Right atrium auricular region (tissue), 2 donors: ENCODE measurements around the gene TPO. TPM values are rescaled to one million over a fixed set of nuclear protein-coding genes. Genes with fewer than 3 reads are reported as not detected.
A peak's percentile ranks its signal among the peaks of the same experiment; 100 is the strongest.
"Not testable (repeated sequence)": the region's sequence is repeated elsewhere in the genome, so short reads cannot be mapped to it uniquely, and the experiment has no call there.

Experiments used
- DNase-seq: peaks from one replicate; pipeline ENCODE4 v3.0.0-alpha.2; 2019; ENCODE audit warnings: low spot score
- H3K27ac ChIP-seq, 2 donors: fragments of 200-600 bp; sonication (generic); 1 replicate in 1 of 2; 2 replicates in 1 of 2; pipeline ENCODE4 v1.5.1; 2016 to 2019
- H3K27me3 ChIP-seq, 2 donors: fragments of 200-600 bp; sonication (generic); one replicate each; pipeline versions ENCODE4 v1.5.1 to v1.6.0; 2017 to 2019
- H3K36me3 ChIP-seq: fragments of 200-600 bp; sonication (generic); one replicate; pipeline ENCODE4 v1.5.1; 2016
- H3K4me1 ChIP-seq, 2 donors: fragments of 200-600 bp; sonication (generic); one replicate each; pipeline versions ENCODE4 v1.5.1 to v1.6.0; 2017 to 2019
- H3K4me3 ChIP-seq, 2 donors: fragments of 200-600 bp; sonication (generic); 1 replicate in 1 of 2; 2 replicates in 1 of 2; pipeline ENCODE4 v1.5.1; 2017 to 2019; ENCODE audit warnings: mild to moderate bottlenecking in 1 of 2, moderate library complexity in 1 of 2
- H3K9me3 ChIP-seq, 2 donors: fragments of 200-600 bp; sonication (generic); one replicate each; pipeline ENCODE4 v1.5.1; 2019
- total RNA-seq, 2 donors: library from RNA; depleted of rRNA; stranded (reverse); fragments of >200 nt; gene quantifications; one replicate each; pipeline ENCODE4 v1.1.0, GENCODE V29; 2016
- TF ChIP-seq, protein P1 (sequence below), 2 donors: fragments of 200-600 bp; sonication (generic); IDR thresholded peaks; one replicate each; pipeline ENCODE4 v1.5.1; 2019; ENCODE audit warnings: antibody characterized with exemption in 2 of 2

The TPO gene
- total RNA-seq, 2 donors from 2014 or later: 0.08 to 2.7 TPM

DNA sequence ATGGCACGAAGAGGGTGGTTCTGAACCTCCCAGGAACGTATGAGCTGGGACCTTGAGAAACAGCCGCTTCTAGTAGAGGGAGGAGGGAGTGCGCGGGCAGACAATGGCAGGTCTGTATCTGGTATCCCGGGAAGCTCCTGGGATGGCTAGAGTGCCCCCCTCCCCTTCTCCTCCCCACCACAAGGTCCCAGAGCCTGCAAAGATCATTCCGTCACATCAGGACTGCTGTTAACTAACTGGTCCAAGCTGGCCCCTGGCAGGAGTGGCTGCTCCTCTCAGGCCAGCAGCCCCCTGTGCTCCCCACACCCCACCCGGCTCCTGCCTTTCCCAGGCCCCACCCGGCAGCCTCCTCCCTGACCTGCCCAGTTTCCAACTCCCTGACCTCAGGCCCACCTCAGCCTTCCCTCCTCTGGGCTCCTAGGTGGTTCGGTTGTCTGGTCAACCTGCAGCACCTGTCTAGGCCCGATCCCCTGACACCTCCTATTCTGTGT, 75.0 kb downstream of the TPO start:
- H3K4me3 ChIP-seq: no peak overlapping the region
- no peak for DNase-seq
- H3K4me1 ChIP-seq: no peaks in the 10 kb centered on the region
- TF ChIP-seq, protein P1, sequence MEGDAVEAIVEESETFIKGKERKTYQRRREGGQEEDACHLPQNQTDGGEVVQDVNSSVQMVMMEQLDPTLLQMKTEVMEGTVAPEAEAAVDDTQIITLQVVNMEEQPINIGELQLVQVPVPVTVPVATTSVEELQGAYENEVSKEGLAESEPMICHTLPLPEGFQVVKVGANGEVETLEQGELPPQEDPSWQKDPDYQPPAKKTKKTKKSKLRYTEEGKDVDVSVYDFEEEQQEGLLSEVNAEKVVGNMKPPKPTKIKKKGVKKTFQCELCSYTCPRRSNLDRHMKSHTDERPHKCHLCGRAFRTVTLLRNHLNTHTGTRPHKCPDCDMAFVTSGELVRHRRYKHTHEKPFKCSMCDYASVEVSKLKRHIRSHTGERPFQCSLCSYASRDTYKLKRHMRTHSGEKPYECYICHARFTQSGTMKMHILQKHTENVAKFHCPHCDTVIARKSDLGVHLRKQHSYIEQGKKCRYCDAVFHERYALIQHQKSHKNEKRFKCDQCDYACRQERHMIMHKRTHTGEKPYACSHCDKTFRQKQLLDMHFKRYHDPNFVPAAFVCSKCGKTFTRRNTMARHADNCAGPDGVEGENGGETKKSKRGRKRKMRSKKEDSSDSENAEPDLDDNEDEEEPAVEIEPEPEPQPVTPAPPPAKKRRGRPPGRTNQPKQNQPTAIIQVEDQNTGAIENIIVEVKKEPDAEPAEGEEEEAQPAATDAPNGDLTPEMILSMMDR (IDR thresholded peaks at IDR 0.05): no peak
- H3K27me3 ChIP-seq: no peaks in the 10 kb centered on the region
- no peaks in the 10 kb centered on the region for H3K9me3 ChIP-seq
- no peaks in the 10 kb centered on the region for H3K36me3 ChIP-seq
- H3K27ac ChIP-seq: no peak overlapping the region

DNA sequence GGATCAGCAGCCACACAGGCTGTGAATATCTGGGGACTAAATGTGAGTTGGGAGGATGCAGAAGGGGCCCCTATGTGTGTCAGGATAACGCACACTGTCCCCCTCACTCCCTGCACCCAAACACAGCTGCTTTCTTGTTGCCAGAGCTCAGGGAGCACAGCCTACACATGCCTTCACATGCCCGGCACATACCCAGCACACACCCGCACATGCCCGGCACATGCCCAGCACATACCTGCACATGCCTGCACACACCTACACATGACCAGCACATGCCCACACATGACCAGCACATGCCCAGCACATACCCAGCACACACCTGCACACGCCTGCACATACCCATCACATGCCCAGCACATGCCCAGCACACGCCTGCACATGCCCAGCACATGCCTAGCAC, 75.6 kb downstream of the TPO start:
- H3K4me1 ChIP-seq: no peaks in the 10 kb centered on the region
- H3K4me3 ChIP-seq: no peak overlapping the region
- H3K36me3 ChIP-seq: no peaks in the 10 kb centered on the region
- H3K27me3 ChIP-seq: no peaks in the 10 kb centered on the region
- no peaks in the 10 kb centered on the region for H3K9me3 ChIP-seq
- H3K27ac ChIP-seq: no peak overlapping the region
- TF ChIP-seq, protein P1 (IDR thresholded peaks at IDR 0.05): no peak
- DNase-seq: peak; percentile 26

DNA sequence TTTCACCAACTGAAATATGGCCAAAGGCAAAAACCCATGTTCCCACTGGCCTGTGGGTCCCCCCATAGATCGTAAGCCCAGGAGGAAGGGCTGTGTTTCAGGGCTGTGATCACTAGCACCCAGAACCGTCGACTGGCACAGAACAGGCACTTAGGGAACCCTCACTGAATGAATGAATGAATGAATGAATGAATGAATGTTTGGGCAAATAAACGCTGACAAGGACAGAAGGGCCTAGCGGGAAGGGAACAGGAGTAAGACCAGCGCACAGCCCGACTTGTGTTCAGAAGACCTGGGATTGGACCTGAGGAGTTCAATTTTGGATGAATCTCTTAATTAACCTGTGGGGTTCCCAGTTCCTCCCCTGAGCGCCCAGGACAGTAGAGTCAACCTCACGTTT, 76.2 kb downstream of the TPO start:
- Histone ChIP-seq H3K9me3 (no peaks in the 10 kb centered on the region), H3K4me3 (no peak overlapping the region), H3K27me3 (no peaks in the 10 kb centered on the region), H3K4me1 (no peaks in the 10 kb centered on the region), H3K27ac (no peak overlapping the region), H3K36me3 (no peaks in the 10 kb centered on the region)
- peak; percentile 26 for DNase-seq
- TF ChIP-seq, protein P1 (IDR thresholded peaks at IDR 0.05): no peak

DNA sequence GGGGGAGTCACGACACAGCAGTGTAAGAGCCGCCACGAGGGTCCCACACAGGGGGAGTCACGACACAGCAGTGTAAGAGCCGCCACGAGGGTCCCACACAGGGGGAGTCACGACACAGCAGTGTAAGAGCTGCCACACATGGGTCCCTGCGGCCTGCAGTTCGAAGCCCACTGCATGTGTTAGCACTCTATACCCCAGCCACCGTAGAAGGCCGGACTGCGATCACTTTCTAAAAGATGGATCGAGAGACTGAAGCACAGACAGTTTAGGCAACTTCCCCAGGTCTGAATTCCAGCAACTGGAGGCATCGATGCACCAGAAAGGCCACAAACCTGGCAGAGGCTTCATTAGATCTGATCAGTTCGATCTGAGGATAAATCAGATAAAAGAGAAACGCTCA, 77.1 kb downstream of the TPO start:
- H3K4me1 ChIP-seq, H3K9me3 ChIP-seq, DNase-seq, H3K4me3 ChIP-seq, H3K27me3 ChIP-seq, H3K27ac ChIP-seq, H3K36me3 ChIP-seq: not testable (repeated sequence)

DNA sequence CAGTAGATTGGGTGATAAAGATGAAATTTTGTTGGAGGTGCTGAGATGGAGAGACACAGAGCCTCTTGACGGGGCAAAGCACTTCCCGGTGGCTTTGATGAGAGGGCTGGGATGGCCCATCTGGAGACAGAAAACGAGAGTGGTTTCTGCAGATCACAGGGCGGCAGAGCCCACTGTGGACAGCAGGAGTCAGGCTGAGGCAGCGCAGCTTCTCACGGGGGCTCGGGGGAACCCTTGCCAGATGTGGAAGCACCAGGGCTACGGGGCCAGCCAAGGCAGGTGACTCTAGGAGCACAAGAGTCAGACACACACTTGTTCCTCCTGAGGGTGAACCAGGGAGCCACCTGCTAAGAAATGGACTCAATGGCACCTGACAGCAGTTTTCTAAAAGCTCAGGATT, 78.5 kb downstream of the TPO start:
- no peaks in the 10 kb centered on the region for H3K9me3 ChIP-seq
- H3K36me3 ChIP-seq: no peaks in the 10 kb centered on the region
- TF ChIP-seq, protein P1 (IDR thresholded peaks at IDR 0.05): no peak
- no peak overlapping the region for H3K4me3 ChIP-seq
- no peak overlapping the region for H3K27ac ChIP-seq
- H3K4me1 ChIP-seq: no peaks in the 10 kb centered on the region
- H3K27me3 ChIP-seq: no peaks in the 10 kb centered on the region
- no peak for DNase-seq

DNA sequence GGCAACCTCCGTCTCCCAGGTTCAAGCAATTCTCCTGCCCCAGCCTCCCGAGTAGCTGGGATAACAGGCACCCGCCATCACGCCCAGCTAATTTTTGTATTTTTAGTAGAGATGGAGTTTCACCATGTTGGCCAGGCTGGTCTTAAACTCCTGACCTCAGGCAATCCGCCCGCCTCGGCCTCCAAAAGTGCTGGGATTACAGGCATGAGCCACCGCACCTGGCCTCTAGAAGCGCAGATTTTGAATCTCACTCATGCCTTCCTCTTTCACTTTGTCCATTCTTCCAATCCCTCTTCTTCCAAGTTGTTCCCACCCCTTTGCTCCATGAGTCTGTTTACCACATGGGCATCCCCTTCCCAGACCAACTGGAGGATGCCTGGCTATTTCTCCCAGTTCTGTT, 79.0 kb downstream of the TPO start:
- H3K27me3 ChIP-seq, H3K9me3 ChIP-seq, H3K36me3 ChIP-seq, DNase-seq, H3K4me1 ChIP-seq, H3K4me3 ChIP-seq: not testable (repeated sequence)
- H3K27ac ChIP-seq: peak overlapping the region in 1 of 2 donors; percentile 52

DNA sequence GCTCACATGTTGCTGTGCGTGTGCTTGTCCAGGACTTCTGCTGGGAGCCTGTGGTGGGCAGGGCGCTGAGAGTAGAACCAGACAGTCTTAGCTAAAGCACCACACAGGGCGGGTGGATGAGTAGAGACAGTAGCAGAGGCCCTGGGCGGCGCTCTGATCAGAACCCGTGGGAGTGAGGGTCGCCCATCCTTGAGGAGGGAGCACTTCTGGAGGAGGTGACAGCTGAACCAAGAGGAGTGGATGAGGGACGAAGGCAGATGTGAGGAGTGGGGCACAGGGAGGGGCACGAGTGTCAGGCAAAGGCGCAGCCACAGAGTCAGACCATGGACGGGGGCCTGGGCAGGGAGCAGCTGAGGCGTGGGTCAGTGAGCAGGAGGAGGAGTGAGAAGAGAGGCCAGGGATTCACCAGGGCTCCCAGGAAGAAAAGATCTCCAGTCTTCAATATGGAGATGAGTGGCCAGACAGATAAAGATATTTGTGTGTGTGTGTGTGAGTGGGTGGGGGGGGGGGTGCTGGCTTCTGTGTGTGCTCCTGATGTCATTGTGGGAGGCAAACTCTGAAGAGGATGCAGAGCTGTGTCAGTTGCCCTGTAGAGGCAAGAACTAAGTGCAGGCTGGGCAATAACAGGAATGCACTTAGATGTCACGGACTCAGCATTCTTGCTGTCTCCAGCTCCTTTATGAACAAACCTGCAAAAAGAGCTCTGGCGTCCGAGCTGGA, 79.6 kb downstream of the TPO start:
- H3K27ac ChIP-seq: peak overlapping the region; percentile 31 to 52
- H3K4me1 ChIP-seq: no peaks in the 10 kb centered on the region
- DNase-seq: no peak
- H3K36me3 ChIP-seq: no peaks in the 10 kb centered on the region
- H3K27me3 ChIP-seq: no peaks in the 10 kb centered on the region
- TF ChIP-seq, protein P1 (IDR thresholded peaks at IDR 0.05): no peak
- no peaks in the 10 kb centered on the region for H3K9me3 ChIP-seq
- H3K4me3 ChIP-seq: no peak overlapping the region
